NB4 (cell line): ENCODE measurements around the gene ATG5.

ENCODE experiments used
- DNase-seq: peaks from one replicate; pipeline ENCODE4 v3.0.0; 2010; ENCODE audit warnings: low read depth
- H3K4me3 ChIP-seq: one replicate; pipeline ENCODE4 v1.5.1; 2011; ENCODE audit warnings: mild to moderate bottlenecking, low read depth, low read length, moderate library complexity
- MYC ChIP-seq: IDR thresholded peaks from 2 replicates; pipeline ENCODE4 v1.6.1; 2011; ENCODE audit warnings: low read depth, low read length
- POLR2A ChIP-seq: IDR thresholded peaks from 2 replicates; pipeline ENCODE4 v1.6.1; 2011; ENCODE audit warnings: mild to moderate bottlenecking; ENCODE audit not compliant: insufficient read length; ENCODE audit errors: extremely low read depth
- TF ChIP-seq, protein P1 (sequence below): IDR thresholded peaks from 2 replicates; pipeline ENCODE4 v1.6.1; 2011; ENCODE audit warnings: low read depth, low read length
- TF ChIP-seq, protein P2 (sequence below): IDR thresholded peaks from one replicate; pipeline ENCODE4 v1.5.1; 2012; ENCODE audit warnings: low read depth, low read length

The ATG5 gene

DNA sequence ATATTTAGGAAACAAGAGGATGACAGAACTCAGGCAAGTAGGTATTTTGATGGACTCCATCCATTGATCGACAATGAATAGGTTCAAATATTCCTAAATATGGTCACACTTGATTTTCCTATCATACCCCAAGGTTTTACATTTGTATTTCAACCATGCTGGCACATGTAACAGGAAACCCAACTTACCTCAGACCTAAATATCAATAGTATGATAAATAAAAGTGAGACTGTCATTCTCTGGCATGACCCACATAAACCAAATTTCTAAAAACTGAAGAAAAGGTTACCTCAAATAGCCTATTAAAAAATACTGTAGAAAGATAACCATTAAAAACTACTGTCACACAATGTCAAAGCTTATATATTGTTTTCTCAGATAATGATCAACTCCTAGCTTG, 142.1 kb downstream of the ATG5 start:
- TF ChIP-seq MYC (no peak), POLR2A (no peak)
- TF ChIP-seq, protein P1, sequence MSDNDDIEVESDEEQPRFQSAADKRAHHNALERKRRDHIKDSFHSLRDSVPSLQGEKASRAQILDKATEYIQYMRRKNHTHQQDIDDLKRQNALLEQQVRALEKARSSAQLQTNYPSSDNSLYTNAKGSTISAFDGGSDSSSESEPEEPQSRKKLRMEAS: no peak
- TF ChIP-seq, protein P2, sequence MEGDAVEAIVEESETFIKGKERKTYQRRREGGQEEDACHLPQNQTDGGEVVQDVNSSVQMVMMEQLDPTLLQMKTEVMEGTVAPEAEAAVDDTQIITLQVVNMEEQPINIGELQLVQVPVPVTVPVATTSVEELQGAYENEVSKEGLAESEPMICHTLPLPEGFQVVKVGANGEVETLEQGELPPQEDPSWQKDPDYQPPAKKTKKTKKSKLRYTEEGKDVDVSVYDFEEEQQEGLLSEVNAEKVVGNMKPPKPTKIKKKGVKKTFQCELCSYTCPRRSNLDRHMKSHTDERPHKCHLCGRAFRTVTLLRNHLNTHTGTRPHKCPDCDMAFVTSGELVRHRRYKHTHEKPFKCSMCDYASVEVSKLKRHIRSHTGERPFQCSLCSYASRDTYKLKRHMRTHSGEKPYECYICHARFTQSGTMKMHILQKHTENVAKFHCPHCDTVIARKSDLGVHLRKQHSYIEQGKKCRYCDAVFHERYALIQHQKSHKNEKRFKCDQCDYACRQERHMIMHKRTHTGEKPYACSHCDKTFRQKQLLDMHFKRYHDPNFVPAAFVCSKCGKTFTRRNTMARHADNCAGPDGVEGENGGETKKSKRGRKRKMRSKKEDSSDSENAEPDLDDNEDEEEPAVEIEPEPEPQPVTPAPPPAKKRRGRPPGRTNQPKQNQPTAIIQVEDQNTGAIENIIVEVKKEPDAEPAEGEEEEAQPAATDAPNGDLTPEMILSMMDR: no peak
- no peak for DNase-seq
- no peak overlapping the region for H3K4me3 ChIP-seq

DNA sequence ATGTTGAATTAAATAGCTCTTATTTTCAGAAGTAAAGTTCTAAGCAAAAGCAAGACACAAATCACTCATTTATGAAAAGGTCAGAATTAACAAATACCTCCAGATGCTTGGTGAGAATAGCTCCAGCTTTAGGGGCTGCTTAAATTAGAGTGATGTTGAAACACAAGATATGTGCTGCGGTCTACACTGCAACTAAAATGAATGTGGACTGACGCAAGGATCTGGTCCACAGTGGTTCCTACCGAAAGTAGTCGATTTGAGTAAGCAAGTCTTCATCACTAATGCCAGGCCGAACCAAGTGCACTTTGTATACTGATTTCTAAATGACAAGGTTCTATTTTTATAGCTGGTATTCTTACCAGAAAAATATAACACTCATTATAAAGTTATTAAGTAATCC, 143.1 kb downstream of the ATG5 start:
- TF ChIP-seq MYC (no peak), POLR2A (no peak)
- TF ChIP-seq, protein P1: no peak
- TF ChIP-seq, protein P2: no peak
- DNase-seq: no peak
- no peak overlapping the region for H3K4me3 ChIP-seq

DNA sequence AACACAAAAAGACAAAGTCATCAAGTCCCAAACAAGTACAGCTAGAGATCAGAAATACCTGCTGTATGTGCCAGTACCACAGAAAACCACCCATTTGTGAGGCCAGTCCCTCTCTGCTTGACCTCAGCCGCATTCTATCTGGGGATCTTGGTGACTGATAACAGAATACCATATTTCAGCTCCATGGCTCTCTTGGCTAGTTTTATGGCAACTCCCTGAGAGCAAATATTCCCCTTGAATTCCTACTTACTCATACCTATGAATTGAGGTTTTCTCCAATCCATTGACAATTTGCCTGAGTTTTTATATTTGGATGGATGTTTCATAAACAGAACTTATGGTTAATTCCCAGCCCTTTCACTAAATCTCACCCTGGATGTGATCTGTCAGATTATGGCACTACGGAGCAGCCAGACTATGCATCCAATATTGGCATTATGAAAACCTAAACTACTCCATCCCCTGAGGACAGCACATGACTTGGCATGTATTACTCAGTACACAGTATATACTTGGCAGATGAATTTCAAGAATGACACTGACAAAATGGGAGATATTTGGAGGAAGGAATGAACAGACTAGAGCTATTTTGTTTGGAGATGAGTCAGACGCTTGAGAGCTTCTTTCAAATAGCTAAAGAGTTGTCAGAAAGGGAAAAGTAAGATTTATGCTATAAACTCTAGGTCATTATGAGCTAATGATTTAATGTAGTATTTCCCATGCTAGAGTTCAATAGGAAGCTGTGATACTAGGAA, 143.7 kb downstream of the ATG5 start:
- TF ChIP-seq, protein P2: no peak
- TF ChIP-seq MYC: no peak
- TF ChIP-seq POLR2A: no peak
- TF ChIP-seq, protein P1: no peak
- H3K4me3 ChIP-seq: no peak overlapping the region
- DNase-seq: no peak

DNA sequence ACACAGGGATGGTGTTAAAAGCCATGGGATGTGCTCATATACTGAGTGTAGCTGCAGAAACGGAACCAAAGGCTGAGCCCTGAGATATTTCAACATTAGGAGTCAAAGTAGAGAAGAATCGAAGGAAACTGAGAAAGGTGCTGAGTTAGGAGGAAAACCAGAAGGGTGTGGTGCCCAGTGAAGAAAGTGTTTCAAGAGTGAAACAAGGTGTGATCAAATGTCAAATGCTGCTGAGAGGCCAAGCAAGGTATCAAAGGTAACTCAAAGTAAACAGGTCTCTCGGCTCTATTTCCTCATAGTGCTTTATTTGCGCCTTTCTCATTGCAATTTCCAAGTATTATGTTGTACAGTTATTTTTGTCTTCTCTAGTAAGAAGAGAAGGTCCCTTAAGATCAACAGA, 145.4 kb downstream of the ATG5 start:
- DNase-seq: no peak
- TF ChIP-seq MYC: no peak
- TF ChIP-seq, protein P2: no peak
- H3K4me3 ChIP-seq: no peak overlapping the region

DNA sequence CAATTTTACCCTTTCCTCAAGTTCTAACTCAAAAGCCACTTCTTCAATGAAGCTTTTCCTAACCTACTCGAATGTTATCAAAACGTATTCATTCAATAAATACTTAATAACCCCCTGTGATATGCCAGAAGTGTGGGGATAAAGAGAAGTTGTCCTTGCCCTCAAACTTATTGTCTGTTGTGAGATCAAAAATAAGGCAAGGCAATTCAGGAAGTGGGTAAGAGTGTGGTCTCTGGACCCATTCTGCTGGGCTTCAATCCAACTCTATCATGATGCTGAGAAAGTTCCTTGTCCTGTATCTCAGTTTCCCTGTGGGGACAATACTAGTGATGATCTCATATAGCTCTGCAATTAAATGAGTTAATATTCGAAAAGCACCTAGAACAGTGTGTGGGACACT, 146.7 kb downstream of the ATG5 start:
- DNase-seq: peak; percentile 16
- H3K4me3 ChIP-seq: no peak overlapping the region
- TF ChIP-seq, protein P2: no peak
- TF ChIP-seq MYC: no peak
- TF ChIP-seq POLR2A: no peak
- TF ChIP-seq, protein P1: no peak

DNA sequence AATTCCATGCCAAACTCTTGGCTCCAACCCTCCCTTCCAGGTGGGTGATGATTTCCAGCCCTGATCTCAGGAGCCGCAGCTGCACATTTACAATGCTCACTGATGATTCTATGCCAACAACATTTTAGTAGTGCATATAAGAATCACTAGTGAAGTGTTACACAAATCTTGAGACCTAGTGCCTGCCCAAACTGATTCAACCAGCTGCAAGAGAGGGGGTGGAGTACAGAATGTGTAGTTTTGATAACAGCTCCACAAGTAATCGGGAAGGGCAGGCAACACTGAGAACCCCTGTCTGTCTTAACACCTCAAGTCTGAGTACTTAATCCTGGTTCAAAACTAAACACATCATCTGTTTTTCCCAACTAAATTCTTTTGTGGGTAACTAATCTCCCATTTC, 147.8 kb downstream of the ATG5 start:
- H3K4me3 ChIP-seq: no peak overlapping the region
- no peak for TF ChIP-seq MYC
- TF ChIP-seq POLR2A: no peak
- TF ChIP-seq, protein P1: no peak
- no peak for DNase-seq
